GM10266 (cell line): ENCODE data around the gene IPO11.

ENCODE experiments used
- DNase-seq: peaks from one replicate; pipeline ENCODE4 v3.0.0; 2012; ENCODE audit errors: extremely low spot score
- CTCF ChIP-seq: IDR thresholded peaks from 2 replicates; pipeline ENCODE4 v1.5.1; 2012; ENCODE audit warnings: mild to moderate bottlenecking, low read depth; ENCODE audit not compliant: control insufficient read depth, insufficient read depth; ENCODE audit errors: missing control alignments

Gene IPO11

GRCh38 chr5:62413711-62414110, 1.1 kb downstream of the IPO11 start:
- DNase-seq: no peak
- TF ChIP-seq CTCF: no peak

GRCh38 chr5:62418462-62419076, 6.0 kb downstream of the IPO11 start:
- TF ChIP-seq CTCF: no peak
- no peak for DNase-seq

GRCh38 chr5:62419609-62420008, 7.0 kb downstream of the IPO11 start:
- TF ChIP-seq CTCF: no peak
- no peak for DNase-seq

GRCh38 chr5:62421414-62421813, 8.9 kb downstream of the IPO11 start:
- no peak for DNase-seq
- TF ChIP-seq CTCF: no peak

GRCh38 chr5:62424763-62425162, 12.2 kb downstream of the IPO11 start:
- no peak for TF ChIP-seq CTCF
- no peak for DNase-seq

- no peak for DNase-seq
- TF ChIP-seq CTCF: no peak
These were observed 19.4 kb downstream of the IPO11 start for GRCh38 chr5:62431735-62432620.

- DNase-seq: no peak
- TF ChIP-seq CTCF: no peak
These were observed 20.1 kb downstream of the IPO11 start for GRCh38 chr5:62432621-62433064.
